Activated CD8-positive, alpha-beta T cell treated with anti-CD3 and anti-CD28 coated beads for 36 hours (primary cell): ENCODE results near the gene THBS1. TPM values are rescaled to one million over a fixed set of nuclear protein-coding genes. Genes with fewer than 3 reads are reported as not detected.

Source experiments
- ATAC-seq: fragments of 200-7000 bp; cut with Tn5 transposase; one replicate; pipeline ENCODE4 v1.10.0; 2021; ENCODE audit warnings: mild to moderate bottlenecking, moderate library complexity
- CTCF ChIA-PET: fragments of 350-600 bp; sonication (Branson Sonifier 250); formaldehyde crosslinking; loops from one replicate; lab custom pipeline; 2021; ENCODE audit warnings: antibody characterized with exemption; lab: Charles Lee
- POLR2A ChIA-PET: fragments of 350-600 bp; sonication (Branson Sonifier 250); formaldehyde crosslinking; loops from one replicate; lab custom pipeline; 2021; ENCODE audit warnings: antibody characterized with exemption; lab: Charles Lee
- DNase-seq: peaks from one replicate; pipeline ENCODE4 v3.0.0-alpha.2; 2020
- H3K27ac Mint-ChIP-seq: one replicate; pipeline ENCODE4 v1.8.0; 2021; ENCODE audit warnings: mild to moderate bottlenecking, mixed read lengths
- H3K27me3 Mint-ChIP-seq: one replicate; pipeline ENCODE4 v1.8.0; 2021; ENCODE audit warnings: mixed read lengths
- H3K36me3 Mint-ChIP-seq: one replicate; pipeline ENCODE4 v1.8.0; 2021; ENCODE audit warnings: low read depth, mixed read lengths
- H3K4me1 Mint-ChIP-seq: one replicate; pipeline ENCODE4 v1.8.0; 2021; ENCODE audit warnings: low read depth, mixed read lengths
- H3K4me3 Mint-ChIP-seq: one replicate; pipeline ENCODE4 v1.8.0; 2021; ENCODE audit warnings: mild to moderate bottlenecking, moderate library complexity, mixed read lengths
- H3K9me3 Mint-ChIP-seq: one replicate; pipeline ENCODE4 v1.8.0; 2021; ENCODE audit warnings: mixed read lengths
- CTCF ChIP-seq: fragments of 200-600 bp; IDR thresholded peaks from one replicate; pipeline ENCODE4 v1.8.0; 2022; ENCODE audit warnings: antibody characterized with exemption, mild to moderate bottlenecking
- intact Hi-C: fragments of 100-400 bp; cut with micrococcal nuclease; formaldehyde crosslinking; loops from one replicate; pipeline ENCODE4 v1.10.0; 2022
- total RNA-seq, 2 experiments: library from RNA; stranded (reverse); gene quantifications; one replicate each; pipeline ENCODE4 v1.2.3, GENCODE V29; 2021

Gene THBS1
- total RNA-seq, 2 experiments from 2014 or later, result 0.54 to 1.1 TPM

GRCh38 chr15:39593071-39593655, 12.3 kb downstream of the THBS1 start:
- peaks cover 2% of the 10 kb centered on the region for H3K27me3 Mint-ChIP-seq
- CTCF ChIA-PET, result interaction anchor here (0.7 to 2.1 kb wide), 3 partner anchors 17 to 164 kb away, joined by 3 to 8 read pairs (median 3); no protein-coding TSS in a partner anchor
- no peak overlapping the region for H3K27ac Mint-ChIP-seq
- TF ChIP-seq CTCF, result no peak
- no peak overlapping the region for H3K4me3 Mint-ChIP-seq
- no peaks in the 10 kb centered on the region for H3K9me3 Mint-ChIP-seq
- intact Hi-C loops, result loop anchor here (10.0 kb wide), 1 partner anchor 72 kb away; no protein-coding TSS in a partner anchor
- H3K36me3 Mint-ChIP-seq, result no peaks in the 10 kb centered on the region
- H3K4me1 Mint-ChIP-seq, result peaks cover 6% of the 10 kb centered on the region
- ATAC-seq, result no peak
- no peak for DNase-seq
- POLR2A ChIA-PET, result interaction anchor here (1.1 kb wide), 1 partner anchor 37 kb away, joined by 3 read pairs; no protein-coding TSS in a partner anchor

GRCh38 chr15:39593656-39594445, 13.0 kb downstream of the THBS1 start:
- DNase-seq (peak; percentile 51), ATAC-seq (peak; percentile 65)
- no peak for TF ChIP-seq CTCF
- Mint-ChIP-seq H3K4me3 (no peak overlapping the region), H3K27ac (no peak overlapping the region), H3K4me1 (peaks cover 6% of the 10 kb centered on the region), H3K27me3 (peaks cover 2% of the 10 kb centered on the region), H3K9me3 (no peaks in the 10 kb centered on the region), H3K36me3 (no peaks in the 10 kb centered on the region)
- CTCF ChIA-PET, result interaction anchor here (0.7 to 2.1 kb wide), 7 partner anchors 14 to 163 kb away, joined by 3 to 8 read pairs (median 3); no protein-coding TSS in a partner anchor
- intact Hi-C loops, result loop anchor here (10.0 kb wide), 1 partner anchor 71 kb away; no protein-coding TSS in a partner anchor
- POLR2A ChIA-PET, result interaction anchor here (1.1 kb wide), 1 partner anchor 36 kb away, joined by 3 read pairs; no protein-coding TSS in a partner anchor

DNA sequence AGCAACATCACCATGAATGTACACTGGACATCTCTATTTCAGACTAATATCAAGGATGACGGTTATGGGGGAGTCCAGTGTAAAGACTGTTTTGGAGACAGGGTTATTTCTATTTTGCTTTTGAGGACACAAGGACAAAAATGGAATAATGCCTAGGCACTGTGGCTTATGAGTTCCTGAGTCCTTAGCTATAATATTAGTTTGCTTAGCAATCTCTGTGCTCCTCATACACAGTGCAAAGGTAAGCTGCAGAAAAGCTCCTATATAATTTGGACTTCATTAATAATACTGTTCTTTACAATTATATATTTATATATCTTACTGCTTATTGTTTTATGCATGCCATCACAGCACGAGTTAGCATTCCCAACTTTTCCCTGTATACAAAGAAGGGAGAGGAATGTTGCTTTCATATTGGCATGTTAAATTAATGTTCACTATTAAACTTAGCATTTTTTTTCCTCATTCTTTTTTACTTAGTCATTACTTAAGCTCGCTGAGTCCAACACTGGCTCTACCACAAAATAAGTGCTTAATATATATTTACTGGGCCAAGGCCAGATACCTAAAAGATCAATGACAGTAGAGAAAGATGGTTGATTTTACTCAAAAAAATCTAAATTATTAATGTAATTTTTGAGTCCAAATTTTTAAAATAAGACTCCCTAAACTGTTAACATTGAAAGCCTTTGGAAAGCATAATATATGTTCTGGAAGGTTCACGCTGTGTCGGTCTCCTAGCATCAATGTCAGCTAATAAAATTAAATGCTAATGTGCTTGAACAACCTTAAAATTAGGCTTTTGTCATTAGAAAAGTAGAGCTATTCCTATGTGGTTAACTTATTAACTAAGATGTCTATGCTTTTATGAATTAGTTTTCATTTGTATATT, 13.8 kb downstream of the THBS1 start:
- no peak for ATAC-seq
- ChIA-PET CTCF (interaction anchor here (0.7 to 2.1 kb wide), 6 partner anchors 12 to 163 kb away, joined by 3 to 8 read pairs (median 5); no protein-coding TSS in a partner anchor), POLR2A (interaction anchor here (1.1 kb wide), 1 partner anchor 35 kb away, joined by 3 read pairs; no protein-coding TSS in a partner anchor)
- peaks cover 6% of the 10 kb centered on the region for H3K4me1 Mint-ChIP-seq
- no peaks in the 10 kb centered on the region for H3K9me3 Mint-ChIP-seq
- H3K27ac Mint-ChIP-seq, result no peak overlapping the region
- peaks cover 2% of the 10 kb centered on the region for H3K27me3 Mint-ChIP-seq
- H3K36me3 Mint-ChIP-seq, result no peaks in the 10 kb centered on the region
- intact Hi-C loops, result loop anchor here (10.0 kb wide), 1 partner anchor 70 kb away; no protein-coding TSS in a partner anchor
- no peak for DNase-seq
- no peak for TF ChIP-seq CTCF
- no peak overlapping the region for H3K4me3 Mint-ChIP-seq

GRCh38 chr15:39595338-39596221, 14.7 kb downstream of the THBS1 start:
- no peaks in the 10 kb centered on the region for H3K9me3 Mint-ChIP-seq
- peaks cover 6% of the 10 kb centered on the region for H3K4me1 Mint-ChIP-seq
- no peak overlapping the region for H3K4me3 Mint-ChIP-seq
- no peak for DNase-seq
- ATAC-seq, result no peak
- no peaks in the 10 kb centered on the region for H3K36me3 Mint-ChIP-seq
- intact Hi-C loops, result loop anchor here (10.0 kb wide), 1 partner anchor 69 kb away; no protein-coding TSS in a partner anchor
- peaks cover 2% of the 10 kb centered on the region for H3K27me3 Mint-ChIP-seq
- no peak overlapping the region for H3K27ac Mint-ChIP-seq
- no peak for TF ChIP-seq CTCF
- CTCF ChIA-PET, result interaction anchor here (1.5 to 2.1 kb wide), 3 partner anchors 13 to 162 kb away, joined by 7 to 8 read pairs (median 7); no protein-coding TSS in a partner anchor
- POLR2A ChIA-PET, result no interaction called here
